Suprapubic skin (tissue), 3 donors: ENCODE results near the gene C6orf58.

Experiments used
- CTCF ChIP-seq, 2 donors: fragments of 200-600 bp in 1 of 2; fragments of 450-650 bp in 1 of 2; sonication (generic) in 1 of 2; IDR thresholded peaks; one replicate each; pipeline ENCODE4 v1.5.1; 2016 to 2019; ENCODE audit warnings: antibody characterized with exemption in 2 of 2, mild to moderate bottlenecking in 1 of 2, moderate library complexity in 1 of 2
- EP300 ChIP-seq: sonication (generic); formaldehyde crosslinking; IDR thresholded peaks from one replicate; pipeline ENCODE4 v1.6.1; 2017; ENCODE audit warnings: antibody characterized with exemption

- TF ChIP-seq CTCF (IDR thresholded peaks at IDR 0.05) (no peak), EP300 (no peak)
These were observed 29.2 kb downstream of the C6orf58 start for GRCh38 chr6:127606131-127606562.
